GM18868 (cell line): Measurements from ENCODE around the gene ANO3.

Experiments
- ATAC-seq: cut with Tn5 transposase; IDR thresholded peaks from one replicate; pipeline ENCODE4 v1.9.1; 2021; ENCODE audit warnings: mild to moderate bottlenecking, moderate library complexity; ENCODE audit not compliant: unreplicated experiment

ANO3 gene

GRCh38 chr11:26483108-26483507 lies 151.2 kb downstream of the ANO3 start:
- ATAC-seq, result peak; percentile 56

DNA sequence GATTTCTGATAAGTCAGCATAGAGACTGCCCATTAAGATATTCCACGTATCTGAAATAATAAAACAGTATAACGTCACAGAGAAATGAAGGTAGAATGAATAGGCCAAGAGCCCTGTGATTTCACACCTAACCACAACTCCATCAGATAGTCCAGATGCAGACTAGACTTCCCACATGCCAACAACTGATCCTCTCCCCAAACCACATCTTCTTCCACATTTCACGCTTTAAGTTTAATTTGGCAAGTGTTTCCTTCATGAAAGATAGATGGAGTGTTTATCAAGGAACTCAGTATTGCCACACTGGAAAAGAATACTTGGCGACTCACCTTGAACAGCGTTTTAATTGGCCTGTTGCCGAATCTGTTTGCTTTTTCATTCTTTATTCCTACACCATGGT lies 158.6 kb downstream of the ANO3 start:
- no peak for ATAC-seq

DNA sequence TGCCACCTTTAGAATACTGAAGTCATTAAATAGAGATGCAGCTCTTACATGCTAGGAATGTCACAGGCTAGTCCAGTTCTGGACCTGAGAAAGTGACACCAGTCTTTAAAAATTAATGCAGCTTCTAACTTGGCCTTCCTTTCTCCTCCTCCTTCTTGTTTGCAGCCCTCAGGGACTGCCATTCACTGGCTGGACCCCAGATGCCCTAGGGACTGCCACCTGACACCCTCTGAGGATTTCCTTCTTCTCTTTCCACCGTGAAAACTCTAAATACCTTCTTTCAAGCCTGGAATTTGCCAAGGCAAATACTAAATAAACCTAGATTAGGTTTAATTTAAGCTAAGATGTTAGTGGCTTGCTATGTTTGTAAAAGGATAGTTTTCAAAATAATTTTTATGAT lies 161.7 kb downstream of the ANO3 start:
- no peak for ATAC-seq

- ATAC-seq, result no peak
These were observed 175.3 kb downstream of the ANO3 start for GRCh38 chr11:26507229-26507628.

- no peak for ATAC-seq
These were observed 178.2 kb downstream of the ANO3 start for GRCh38 chr11:26510164-26510563.

DNA sequence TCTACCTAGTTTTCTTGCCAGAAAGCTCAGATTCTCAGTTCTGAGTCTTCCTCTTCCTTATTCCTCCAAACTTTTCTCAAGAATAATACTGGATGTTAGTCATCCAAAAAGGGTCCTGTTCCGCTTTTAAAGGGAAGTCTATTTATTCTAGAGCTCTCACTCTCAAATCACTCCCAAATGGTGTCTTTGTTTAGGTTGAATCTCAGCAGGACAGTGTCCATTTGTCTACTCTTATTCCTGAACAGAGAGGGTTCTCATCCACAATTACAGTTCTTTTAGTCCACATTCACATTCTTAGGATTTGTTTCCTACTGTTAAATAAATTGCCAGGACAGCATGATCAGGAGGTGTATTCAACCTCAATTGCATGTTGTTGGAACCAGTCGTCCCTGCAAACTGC lies 178.8 kb downstream of the ANO3 start:
- ATAC-seq, result no peak

DNA sequence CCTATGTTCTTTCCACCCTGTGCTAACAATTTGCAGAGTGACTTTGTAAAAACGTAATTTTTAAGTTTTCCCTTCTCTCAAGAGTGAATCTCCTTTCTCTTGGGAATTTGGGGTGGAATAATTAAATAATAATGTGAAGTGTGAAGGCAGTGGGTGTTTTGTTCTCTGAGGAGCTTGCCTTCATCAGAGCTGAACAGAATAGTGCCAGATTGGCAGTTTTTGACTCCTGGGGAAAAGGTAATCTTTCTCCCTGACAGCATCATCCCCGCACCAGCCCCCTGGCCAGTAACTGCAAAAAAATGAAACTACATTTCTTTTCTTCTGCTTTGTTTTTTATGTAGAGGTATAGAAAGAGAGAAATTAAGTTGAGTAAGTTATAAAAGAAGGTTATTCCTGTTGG lies 180.3 kb downstream of the ANO3 start:
- no peak for ATAC-seq

DNA sequence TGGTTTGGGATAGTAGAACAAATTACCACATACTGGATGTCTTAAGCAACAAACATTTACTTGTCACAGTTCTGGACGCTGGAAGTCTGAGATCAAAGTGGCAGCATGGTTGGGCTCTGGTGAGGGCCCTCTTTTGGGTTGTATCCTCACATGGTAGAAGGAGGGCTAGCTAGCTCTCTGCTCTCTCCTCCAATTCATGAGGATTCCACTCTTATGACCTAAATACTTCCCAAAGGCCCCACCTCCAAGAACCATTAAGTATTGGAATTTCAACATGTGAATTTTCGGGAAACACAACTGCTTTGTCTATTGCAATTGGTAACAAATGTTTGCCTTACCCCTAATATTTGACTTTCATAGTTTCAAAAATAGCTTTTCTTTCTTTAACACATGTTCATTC lies 187.5 kb downstream of the ANO3 start:
- no peak for ATAC-seq

- no peak for ATAC-seq
These were observed 191.1 kb downstream of the ANO3 start for GRCh38 chr11:26522912-26523610.

DNA sequence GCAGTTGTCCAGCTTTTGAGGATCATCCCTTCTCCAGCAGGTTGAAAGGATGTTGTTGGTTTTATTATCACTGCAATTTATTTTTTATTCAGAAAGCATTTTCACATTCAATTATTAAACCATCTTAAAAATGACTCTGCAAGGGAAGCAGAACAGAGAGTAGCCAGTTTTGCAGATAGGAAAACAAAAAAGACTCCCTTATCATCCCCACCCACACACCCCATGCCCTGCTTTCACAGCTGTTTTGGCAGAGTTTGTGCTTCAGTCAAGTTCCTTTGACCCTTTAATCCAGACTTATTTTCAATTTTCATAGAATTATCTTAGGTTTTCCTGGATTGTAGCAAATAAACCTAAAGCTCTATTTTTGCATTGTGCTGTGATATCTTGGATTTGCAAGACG lies 195.8 kb downstream of the ANO3 start:
- ATAC-seq, result no peak

DNA sequence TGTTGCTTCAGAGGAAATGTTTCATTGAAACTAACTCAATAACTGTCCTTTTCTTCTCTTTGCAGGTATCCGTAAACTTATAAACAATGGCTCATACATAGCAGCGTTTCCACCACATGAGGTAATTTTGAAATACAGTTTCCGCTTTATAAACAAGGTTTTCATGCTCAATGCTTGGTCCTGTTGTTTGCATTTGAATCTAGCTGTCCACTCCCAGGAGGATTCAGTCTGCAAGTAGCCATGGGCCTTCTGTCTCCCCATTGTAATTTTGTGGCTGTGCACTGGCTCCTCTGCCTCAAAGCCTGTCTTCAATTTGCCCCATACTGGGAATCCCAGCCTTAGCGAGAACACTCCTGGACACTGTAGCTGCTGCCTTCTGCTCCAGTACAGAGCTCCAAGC lies 205.4 kb downstream of the ANO3 start:
- ATAC-seq, result no peak

- no peak for ATAC-seq
These were observed 207.6 kb downstream of the ANO3 start for GRCh38 chr11:26539517-26539916.

GRCh38 chr11:26541870-26542269 lies 209.9 kb downstream of the ANO3 start:
- ATAC-seq, result no peak

- ATAC-seq, result no peak
These were observed 217.2 kb downstream of the ANO3 start for GRCh38 chr11:26549176-26549575.

GRCh38 chr11:26550022-26550421 lies 218.1 kb downstream of the ANO3 start:
- ATAC-seq, result no peak

DNA sequence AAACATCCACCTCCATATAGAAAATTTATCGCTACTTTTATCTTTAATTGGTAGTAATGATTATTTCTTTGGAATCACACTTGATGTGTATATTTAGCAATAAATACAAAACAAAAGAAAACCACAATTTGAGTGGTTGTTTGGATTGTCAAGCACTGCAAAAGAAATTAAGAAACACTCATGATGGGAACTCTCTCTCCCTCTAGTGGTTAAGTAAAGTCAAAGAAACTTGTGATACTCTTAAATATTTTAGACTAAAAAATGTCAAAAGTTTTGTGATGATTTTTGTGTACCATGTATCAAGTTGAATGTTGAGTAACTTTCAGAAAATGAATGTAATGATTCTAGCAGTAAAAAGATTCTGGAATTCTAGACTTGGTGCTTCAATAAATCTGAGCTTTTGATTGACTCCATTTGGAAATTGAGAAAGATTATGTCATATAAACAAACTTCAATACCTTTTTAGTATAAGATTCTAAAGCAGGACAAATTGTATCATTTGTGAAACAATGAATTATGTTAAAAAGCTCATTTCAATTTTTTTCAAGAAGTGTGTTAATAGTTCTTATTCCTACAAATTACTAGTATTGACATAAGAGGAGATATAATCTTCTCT lies 219.4 kb downstream of the ANO3 start:
- ATAC-seq, result peak; percentile 55

GRCh38 chr11:26553182-26553581 lies 221.3 kb downstream of the ANO3 start:
- no peak for ATAC-seq

GRCh38 chr11:26554455-26554854 lies 222.5 kb downstream of the ANO3 start:
- ATAC-seq, result no peak

DNA sequence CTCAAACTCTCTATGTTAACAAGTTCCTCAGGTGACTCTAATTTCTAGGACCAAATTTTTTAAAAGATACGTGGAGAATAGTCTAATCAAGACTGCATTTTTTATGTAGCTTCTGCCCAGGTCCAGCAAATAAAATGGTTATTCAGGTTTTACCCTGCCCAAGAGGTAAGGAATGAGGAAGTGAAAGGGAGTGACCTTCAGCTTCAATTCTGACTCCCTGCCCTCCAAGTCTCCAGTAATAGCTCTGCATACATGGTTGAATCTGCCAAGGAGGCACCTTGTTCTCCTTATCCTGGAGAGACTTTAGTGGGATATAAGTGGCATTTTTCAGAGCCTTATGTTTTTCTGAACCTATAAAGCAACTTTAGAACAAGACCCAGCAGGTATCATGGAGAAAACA lies 224.7 kb downstream of the ANO3 start:
- ATAC-seq, result no peak

GRCh38 chr11:26557666-26558065 lies 225.7 kb downstream of the ANO3 start:
- ATAC-seq, result no peak

GRCh38 chr11:26558190-26558589 lies 226.3 kb downstream of the ANO3 start:
- ATAC-seq, result peak; percentile 51

DNA sequence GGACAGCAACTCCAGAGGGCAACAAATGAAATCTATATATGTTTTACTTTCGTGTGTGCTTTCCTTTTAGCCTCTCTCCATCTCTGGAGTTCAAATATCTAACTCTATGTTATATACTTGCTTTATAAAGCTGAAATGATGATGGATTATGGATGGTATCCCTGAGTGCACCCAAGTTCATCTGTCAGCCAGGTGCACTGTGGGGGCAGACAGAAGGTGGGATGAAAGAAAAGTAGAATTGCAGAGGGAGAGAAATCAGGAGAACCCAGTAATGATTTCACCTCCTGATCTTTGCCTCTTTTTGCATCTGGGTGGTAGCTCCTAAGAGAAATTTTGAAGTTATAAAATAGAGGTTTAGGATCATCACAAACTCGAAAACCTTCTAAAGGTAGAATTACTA lies 237.7 kb downstream of the ANO3 start:
- ATAC-seq, result no peak
